HepG2 (cell line): ENCODE results near the gene ERRFI1. TPM values are rescaled to one million over a fixed set of nuclear protein-coding genes. Genes with fewer than 3 reads are reported as not detected.

Source experiments
- ATRX ChIP-seq: sonication (generic); formaldehyde crosslinking; IDR thresholded peaks from 2 replicates; pipeline ENCODE4 v1.4.0; 2020; ENCODE audit warnings: missing genetic modification reagents, borderline replicate concordance
- CENPX ChIP-seq: sonication (generic); formaldehyde crosslinking; IDR thresholded peaks from 2 replicates; pipeline ENCODE4 v1.9.0; 2021; ENCODE audit warnings: mild to moderate bottlenecking, missing genetic modification reagents, moderate library complexity
- DMAP1 ChIP-seq: IDR thresholded peaks from 2 replicates; pipeline ENCODE4 v1.6.1; 2016
- GABPA ChIP-seq, 2 experiments: IDR thresholded peaks; 2 replicates each; pipeline ENCODE4 v1.6.1; 2011 to 2016; ENCODE audit warnings: low read depth in 2 of 2, low read length in 1 of 2, missing biosample characterization in 1 of 2, missing genetic modification characterization in 1 of 2
- HOXD1 ChIP-seq: sonication (generic); formaldehyde crosslinking; IDR thresholded peaks from 2 replicates; pipeline ENCODE4 v1.5.0; 2020; ENCODE audit warnings: missing genetic modification reagents
- KLF16 ChIP-seq, 2 experiments: sonication (generic) in 1 of 2; formaldehyde crosslinking in 1 of 2; IDR thresholded peaks; 2 replicates each; pipeline versions ENCODE4 v1.6.1 to v1.8.0; 2016 to 2023; ENCODE audit warnings: missing genetic modification reagents in 2 of 2, missing compliant biosample characterization in 1 of 2
- NR1H2 ChIP-seq: sonication (generic); formaldehyde crosslinking; IDR thresholded peaks from 2 replicates; pipeline ENCODE4 v1.8.1; 2022; ENCODE audit warnings: low read depth, missing genetic modification reagents, borderline replicate concordance
- POLR2AphosphoS5 ChIP-seq: IDR thresholded peaks from 2 replicates; pipeline ENCODE4 v1.6.1; 2012; ENCODE audit warnings: low read depth, low read length
- POLR2G ChIP-seq: fragments of 200-400 bp; formaldehyde crosslinking; IDR thresholded peaks from 2 replicates; pipeline ENCODE4 v1.6.1; 2018; ENCODE audit warnings: mild to moderate bottlenecking, low read depth, low read length, moderate library complexity
- SMAD3 ChIP-seq: sonication (generic); formaldehyde crosslinking; IDR thresholded peaks from 2 replicates; pipeline ENCODE4 v1.4.0; 2020; ENCODE audit warnings: missing genetic modification reagents
- SNAPC5 ChIP-seq: sonication (generic); formaldehyde crosslinking; IDR thresholded peaks from 2 replicates; pipeline ENCODE4 v1.8.1; 2023; ENCODE audit warnings: mild to moderate bottlenecking, missing genetic modification reagents, borderline replicate concordance
- SSRP1 ChIP-seq: IDR thresholded peaks from 2 replicates; pipeline ENCODE4 v1.6.1; 2016; ENCODE audit warnings: control low read depth
- ZBED4 ChIP-seq: sonication (generic); formaldehyde crosslinking; IDR thresholded peaks from 2 replicates; pipeline ENCODE4 v1.4.0; 2020; ENCODE audit warnings: missing genetic modification reagents, borderline replicate concordance
- ZMYM2 ChIP-seq: sonication (generic); formaldehyde crosslinking; IDR thresholded peaks from 2 replicates; pipeline ENCODE4 v1.8.0; 2022; ENCODE audit warnings: mild to moderate bottlenecking, missing genetic modification reagents
- ZNF232 ChIP-seq: sonication (generic); formaldehyde crosslinking; IDR thresholded peaks from 2 replicates; pipeline ENCODE4 v1.4.0; 2020; ENCODE audit warnings: missing genetic modification reagents, borderline replicate concordance
- ZNF260 ChIP-seq: sonication (generic); formaldehyde crosslinking; IDR thresholded peaks from 2 replicates; pipeline ENCODE4 v1.4.0; 2020; ENCODE audit warnings: missing genetic modification reagents, low read depth, mild to moderate bottlenecking, borderline replicate concordance
- ZNF329 ChIP-seq: sonication (generic); formaldehyde crosslinking; IDR thresholded peaks from 2 replicates; pipeline ENCODE4 v1.9.0; 2021; ENCODE audit warnings: low read depth, mild to moderate bottlenecking, missing genetic modification reagents
- ZNF432 ChIP-seq: sonication (generic); formaldehyde crosslinking; IDR thresholded peaks from 2 replicates; pipeline ENCODE4 v1.5.0; 2020; ENCODE audit warnings: missing genetic modification reagents, mild to moderate bottlenecking, borderline replicate concordance
- ZNF460 ChIP-seq: sonication (generic); formaldehyde crosslinking; IDR thresholded peaks from 2 replicates; pipeline ENCODE4 v1.5.1; 2020; ENCODE audit warnings: missing genetic modification reagents, mild to moderate bottlenecking, borderline replicate concordance
- ZNF510 ChIP-seq: sonication (generic); formaldehyde crosslinking; IDR thresholded peaks from 2 replicates; pipeline ENCODE4 v1.4.0; 2020; ENCODE audit warnings: low read depth, mild to moderate bottlenecking, missing genetic modification reagents
- polyA plus RNA-seq, 8 experiments: library from polyadenylated mRNA; depleted of rRNA in 3 of 8; stranded (reverse) in 7 of 8; unstranded in 1 of 8; fragments of >200 nt; fragmentation: Illumina TruSeq in 4 of 8; extraction: Trizol in 4 of 8; gene quantifications; 2 replicates each; pipeline versions ENCODE4 v1.2.1 to v1.2.3, GENCODE V29; 2011 to 2016; ENCODE audit warnings: low read depth in 4 of 8, missing spikeins in 1 of 8, mixed read lengths in 1 of 8; ENCODE audit not compliant: insufficient read depth in 1 of 8
- total RNA-seq, 5 experiments: library from RNA; depleted of rRNA; stranded (reverse); fragments of >200 nt; fragmentation: Illumina TruSeq; extraction: Trizol; gene quantifications; 2 replicates each; pipeline ENCODE4 v1.2.3, GENCODE V29; 2016; ENCODE audit warnings: low read depth in 1 of 5
- TF ChIP-seq, protein P1 (sequence below): sonication (generic); formaldehyde crosslinking; IDR thresholded peaks from 2 replicates; pipeline ENCODE4 v1.5.0; 2020; ENCODE audit warnings: missing genetic modification reagents
- TF ChIP-seq, protein P2 (sequence below): fragments of 450-650 bp; IDR thresholded peaks from 2 replicates; pipeline ENCODE4 v1.6.1; 2017; ENCODE audit warnings: mild to moderate bottlenecking

The ERRFI1 gene
- total and polyA plus RNA-seq, 2 of the 13 experiments (the other 11 are each of a cell fraction or from before 2014, with no cell fraction given), result 84.4 to 753 TPM

DNA sequence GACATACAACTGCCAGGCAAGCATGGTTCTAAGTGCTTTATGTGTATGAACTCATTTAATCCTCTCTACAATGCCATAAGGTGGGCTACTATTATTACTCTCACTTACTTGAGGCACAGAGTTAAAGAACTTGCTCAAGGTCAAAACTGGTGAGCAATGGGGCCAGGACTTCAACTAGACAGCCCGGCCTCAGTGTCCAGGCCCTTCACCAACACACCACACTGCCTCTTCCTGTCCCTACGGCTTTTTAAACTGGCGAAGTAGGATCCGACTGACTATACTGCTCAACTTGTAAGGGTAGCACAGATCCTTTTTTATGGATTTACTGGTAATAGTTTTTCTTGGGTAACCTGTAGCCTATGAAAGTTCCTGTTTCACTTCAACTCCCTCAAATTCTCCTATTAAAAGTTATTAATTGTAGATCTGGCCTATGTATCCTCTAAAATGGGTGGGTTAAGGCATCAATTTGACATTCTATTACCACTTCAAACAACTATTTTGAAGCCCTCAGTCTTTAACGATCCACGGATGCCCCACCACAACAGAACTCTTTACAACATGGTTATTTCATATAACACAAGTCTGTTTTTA is 4.3 kb downstream of the ERRFI1 start (continued):
- TF ChIP-seq ZBED4 (CRISPR knock-in tag), result no peak
- no peak for TF ChIP-seq CENPX (CRISPR knock-in tag)
- TF ChIP-seq ATRX (CRISPR knock-in tag), result no peak
- TF ChIP-seq POLR2AphosphoS5, result peak; percentile 75; the same call in 1 of the 2 replicates
- TF ChIP-seq ZNF232, result no peak
- TF ChIP-seq, protein P1, sequence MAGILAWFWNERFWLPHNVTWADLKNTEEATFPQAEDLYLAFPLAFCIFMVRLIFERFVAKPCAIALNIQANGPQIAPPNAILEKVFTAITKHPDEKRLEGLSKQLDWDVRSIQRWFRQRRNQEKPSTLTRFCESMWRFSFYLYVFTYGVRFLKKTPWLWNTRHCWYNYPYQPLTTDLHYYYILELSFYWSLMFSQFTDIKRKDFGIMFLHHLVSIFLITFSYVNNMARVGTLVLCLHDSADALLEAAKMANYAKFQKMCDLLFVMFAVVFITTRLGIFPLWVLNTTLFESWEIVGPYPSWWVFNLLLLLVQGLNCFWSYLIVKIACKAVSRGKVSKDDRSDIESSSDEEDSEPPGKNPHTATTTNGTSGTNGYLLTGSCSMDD (CRISPR knock-in tag), result no peak
- no peak for TF ChIP-seq GABPA (IDR thresholded peaks at IDR 0.05; ENCODE audit: low read depth, low read length)
- TF ChIP-seq GABPA (CRISPR knock-in tag; IDR thresholded peaks at IDR 0.05; ENCODE audit: low read depth), result no peak
- TF ChIP-seq SMAD3 (CRISPR knock-in tag), result no peak
- no peak for TF ChIP-seq ZNF260
- no peak for TF ChIP-seq DMAP1
- TF ChIP-seq KLF16 (CRISPR knock-in tag; IDR thresholded peaks at IDR 0.05), result no peak
- TF ChIP-seq ZNF329 (CRISPR knock-in tag), result no peak
- no peak for TF ChIP-seq ZNF460 (CRISPR knock-in tag)
- no peak for TF ChIP-seq SSRP1 (CRISPR knock-in tag)
- TF ChIP-seq POLR2G, result peak; percentile 76
- TF ChIP-seq NR1H2 (CRISPR knock-in tag), result no peak
- no peak for TF ChIP-seq ZMYM2 (CRISPR knock-in tag)
- TF ChIP-seq HOXD1 (CRISPR knock-in tag), result no peak
- no peak for TF ChIP-seq SNAPC5
- no peak for TF ChIP-seq ZNF432 (CRISPR knock-in tag)
- TF ChIP-seq ZNF510 (CRISPR knock-in tag), result no peak
- TF ChIP-seq, protein P2, sequence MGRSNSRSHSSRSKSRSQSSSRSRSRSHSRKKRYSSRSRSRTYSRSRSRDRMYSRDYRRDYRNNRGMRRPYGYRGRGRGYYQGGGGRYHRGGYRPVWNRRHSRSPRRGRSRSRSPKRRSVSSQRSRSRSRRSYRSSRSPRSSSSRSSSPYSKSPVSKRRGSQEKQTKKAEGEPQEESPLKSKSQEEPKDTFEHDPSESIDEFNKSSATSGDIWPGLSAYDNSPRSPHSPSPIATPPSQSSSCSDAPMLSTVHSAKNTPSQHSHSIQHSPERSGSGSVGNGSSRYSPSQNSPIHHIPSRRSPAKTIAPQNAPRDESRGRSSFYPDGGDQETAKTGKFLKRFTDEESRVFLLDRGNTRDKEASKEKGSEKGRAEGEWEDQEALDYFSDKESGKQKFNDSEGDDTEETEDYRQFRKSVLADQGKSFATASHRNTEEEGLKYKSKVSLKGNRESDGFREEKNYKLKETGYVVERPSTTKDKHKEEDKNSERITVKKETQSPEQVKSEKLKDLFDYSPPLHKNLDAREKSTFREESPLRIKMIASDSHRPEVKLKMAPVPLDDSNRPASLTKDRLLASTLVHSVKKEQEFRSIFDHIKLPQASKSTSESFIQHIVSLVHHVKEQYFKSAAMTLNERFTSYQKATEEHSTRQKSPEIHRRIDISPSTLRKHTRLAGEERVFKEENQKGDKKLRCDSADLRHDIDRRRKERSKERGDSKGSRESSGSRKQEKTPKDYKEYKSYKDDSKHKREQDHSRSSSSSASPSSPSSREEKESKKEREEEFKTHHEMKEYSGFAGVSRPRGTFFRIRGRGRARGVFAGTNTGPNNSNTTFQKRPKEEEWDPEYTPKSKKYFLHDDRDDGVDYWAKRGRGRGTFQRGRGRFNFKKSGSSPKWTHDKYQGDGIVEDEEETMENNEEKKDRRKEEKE, result no peak
